H9 (cell line): ENCODE measurements around the gene SLC17A9. TPM values are rescaled to one million over a fixed set of nuclear protein-coding genes. Genes with fewer than 3 reads are reported as not detected.

Source experiments
- DNase-seq: peaks from one replicate; pipeline ENCODE4 v3.0.0-alpha.2; 2017
- H2AFZ ChIP-seq: one replicate; pipeline ENCODE4 v1.6.1; 2013; ENCODE audit warnings: mild to moderate bottlenecking, low read length, control low read depth, moderate library complexity
- H2AK5ac ChIP-seq: 2 replicates; pipeline ENCODE4 v1.6.1; 2013; ENCODE audit warnings: low read length, control low read depth, mixed read lengths; ENCODE audit not compliant: insufficient read length
- H2BK120ac ChIP-seq: one replicate; pipeline ENCODE4 v1.6.1; 2013; ENCODE audit warnings: low read depth, mild to moderate bottlenecking, low read length, control low read depth, inconsistent platforms; ENCODE audit not compliant: poor library complexity, severe bottlenecking
- H2BK12ac ChIP-seq: 2 replicates; pipeline ENCODE4 v1.6.1; 2013; ENCODE audit warnings: low read length, control low read depth, mixed read lengths, low read depth; ENCODE audit not compliant: insufficient read length
- H2BK15ac ChIP-seq: 2 replicates; pipeline ENCODE4 v1.6.1; 2013; ENCODE audit warnings: low read depth, low read length, control low read depth
- H2BK20ac ChIP-seq: one replicate; pipeline ENCODE4 v1.6.1; 2013; ENCODE audit warnings: low read depth, mild to moderate bottlenecking, low read length, control low read depth, inconsistent platforms; ENCODE audit not compliant: poor library complexity, severe bottlenecking
- H2BK5ac ChIP-seq: 2 replicates; pipeline ENCODE4 v1.6.1; 2013; ENCODE audit warnings: low read length, control low read depth, mixed read lengths; ENCODE audit not compliant: insufficient read length
- H3K14ac ChIP-seq: 2 replicates; pipeline ENCODE4 v1.6.1; 2013; ENCODE audit warnings: low read length, control low read depth; ENCODE audit not compliant: insufficient read depth
- H3K18ac ChIP-seq: 2 replicates; pipeline ENCODE4 v1.6.1; 2013; ENCODE audit warnings: low read depth, mild to moderate bottlenecking, mixed read lengths, low read length, control low read depth; ENCODE audit not compliant: insufficient read length
- H3K23ac ChIP-seq: 2 replicates; pipeline ENCODE4 v1.6.1; 2013; ENCODE audit warnings: low read length, control low read depth, mixed read lengths, low read depth; ENCODE audit not compliant: insufficient read length
- H3K23me2 ChIP-seq: 2 replicates; pipeline ENCODE4 v1.6.1; 2013; ENCODE audit warnings: low read depth, mild to moderate bottlenecking, mixed read lengths, low read length, control low read depth; ENCODE audit not compliant: insufficient read length, poor library complexity, severe bottlenecking
- H3K27ac ChIP-seq: 2 replicates; pipeline ENCODE4 v1.5.1; 2013; ENCODE audit warnings: low read length, control low read depth, mixed read lengths, low read depth; ENCODE audit not compliant: insufficient read length
- H3K27me3 ChIP-seq: 2 replicates; pipeline ENCODE4 v1.6.1; 2013; ENCODE audit warnings: low read length, control low read depth, inconsistent platforms; ENCODE audit not compliant: insufficient read depth
- H3K4ac ChIP-seq: 2 replicates; pipeline ENCODE4 v1.6.1; 2013; ENCODE audit warnings: low read depth, mild to moderate bottlenecking, control low read depth, inconsistent platforms, low read length, moderate library complexity
- H3K4me1 ChIP-seq: 2 replicates; pipeline ENCODE4 v1.6.1; 2013; ENCODE audit warnings: low read length, control low read depth, inconsistent platforms; ENCODE audit not compliant: insufficient read depth
- H3K4me2 ChIP-seq: 2 replicates; pipeline ENCODE4 v1.6.1; 2013; ENCODE audit warnings: low read length, control low read depth, mixed read lengths; ENCODE audit not compliant: insufficient read length, insufficient read depth
- H3K56ac ChIP-seq: 2 replicates; pipeline ENCODE4 v1.6.1; 2013; ENCODE audit warnings: low read depth, mild to moderate bottlenecking, mixed read lengths, low read length, control low read depth; ENCODE audit not compliant: insufficient read length
- H3K79me1 ChIP-seq: 2 replicates; pipeline ENCODE4 v1.6.1; 2013; ENCODE audit warnings: low read depth, mild to moderate bottlenecking, moderate library complexity, low read length, control low read depth, inconsistent platforms; ENCODE audit not compliant: insufficient read depth, poor library complexity, severe bottlenecking
- H3K79me2 ChIP-seq: 2 replicates; pipeline ENCODE4 v1.6.1; 2013; ENCODE audit warnings: low read length, control low read depth, inconsistent platforms; ENCODE audit not compliant: insufficient read depth
- H3K9ac ChIP-seq: 2 replicates; pipeline ENCODE4 v1.6.1; 2013; ENCODE audit warnings: low read length, control low read depth, mixed read lengths; ENCODE audit not compliant: insufficient read length; ENCODE audit errors: extremely low read depth
- H3K9me3 ChIP-seq: one replicate; pipeline ENCODE4 v1.6.1; 2013; ENCODE audit warnings: low read depth, low read length, inconsistent platforms; ENCODE audit not compliant: control insufficient read depth
- H3T11ph ChIP-seq: one replicate; pipeline ENCODE4 v1.6.1; 2013; ENCODE audit warnings: mild to moderate bottlenecking, low read length, control low read depth, inconsistent platforms
- H4K20me1 ChIP-seq: one replicate; pipeline ENCODE4 v1.6.1; 2013; ENCODE audit not compliant: control insufficient read depth, insufficient read length, insufficient read depth
- H4K5ac ChIP-seq: 2 replicates; pipeline ENCODE4 v1.6.1; 2013; ENCODE audit warnings: low read depth, mild to moderate bottlenecking, mixed read lengths, low read length, control low read depth; ENCODE audit not compliant: insufficient read length
- H4K8ac ChIP-seq: replicated peaks from 2 replicates; pipeline ENCODE4 v1.6.1; 2013; ENCODE audit warnings: low read length, control low read depth, mixed read lengths, low read depth; ENCODE audit not compliant: insufficient read length
- H4K91ac ChIP-seq: 2 replicates; pipeline ENCODE4 v1.6.1; 2013; ENCODE audit warnings: low read depth, mild to moderate bottlenecking, moderate library complexity, mixed read lengths, low read length, control low read depth; ENCODE audit not compliant: insufficient read length
- H3K27ac Mint-ChIP-seq, 3 experiments: 2 replicates in 2 of 3; 3 replicates in 1 of 3; pipeline ENCODE4 v1.8.0; 2020 to 2021; ENCODE audit warnings: mixed read lengths in 3 of 3, mild to moderate bottlenecking in 1 of 3, moderate library complexity in 1 of 3
- H3K27me3 Mint-ChIP-seq: 2 replicates; pipeline ENCODE4 v1.8.0; 2021; ENCODE audit warnings: low read depth, mild to moderate bottlenecking, moderate library complexity, mixed read lengths
- H3K36me3 Mint-ChIP-seq, 3 experiments: 2 replicates in 2 of 3; 3 replicates in 1 of 3; pipeline ENCODE4 v1.8.0; 2020 to 2021; ENCODE audit warnings: low read depth in 3 of 3, mixed read lengths in 3 of 3; ENCODE audit not compliant: insufficient read depth in 1 of 3
- H3K4me1 Mint-ChIP-seq, 2 experiments: 2 replicates each; pipeline ENCODE4 v1.8.0; 2020; ENCODE audit warnings: mixed read lengths in 2 of 2
- H3K4me3 Mint-ChIP-seq, 2 experiments: 2 replicates in 1 of 2; 3 replicates in 1 of 2; pipeline ENCODE4 v1.8.0; 2020 to 2021; ENCODE audit warnings: mild to moderate bottlenecking in 2 of 2, mixed read lengths in 2 of 2, moderate library complexity in 1 of 2
- H3K9me3 Mint-ChIP-seq, 2 experiments: 2 replicates in 1 of 2; 3 replicates in 1 of 2; pipeline ENCODE4 v1.8.0; 2020; ENCODE audit warnings: mild to moderate bottlenecking in 2 of 2, mixed read lengths in 2 of 2, moderate library complexity in 1 of 2
- WGBS: extraction: QIAGEN DNeasy Blood & Tissue Kit; methylation state at CpG from one replicate; pipeline ENCODE4 v1.1.7; 2013; ENCODE audit warnings: missing lambda C conversion rate, low lambda C conversion rate, mixed read lengths; ENCODE audit not compliant: insufficient read length; ENCODE audit errors: extremely low coverage; 5-methylcytosine and 5-hydroxymethylcytosine counted together
- total RNA-seq: library from RNA; stranded (reverse); gene quantifications from 2 replicates; pipeline ENCODE4 v1.2.1, GENCODE V29; 2021
- TF ChIP-seq, protein P1 (sequence below): fragments of 200-600 bp; sonication (generic); conservative IDR thresholded peaks from 3 replicates; pipeline ENCODE4 v1.8.0; 2021; ENCODE audit warnings: antibody characterized with exemption, mild to moderate bottlenecking

Gene SLC17A9
- total RNA-seq, 1 experiment from 2014 or later, result 20.9 TPM

DNA sequence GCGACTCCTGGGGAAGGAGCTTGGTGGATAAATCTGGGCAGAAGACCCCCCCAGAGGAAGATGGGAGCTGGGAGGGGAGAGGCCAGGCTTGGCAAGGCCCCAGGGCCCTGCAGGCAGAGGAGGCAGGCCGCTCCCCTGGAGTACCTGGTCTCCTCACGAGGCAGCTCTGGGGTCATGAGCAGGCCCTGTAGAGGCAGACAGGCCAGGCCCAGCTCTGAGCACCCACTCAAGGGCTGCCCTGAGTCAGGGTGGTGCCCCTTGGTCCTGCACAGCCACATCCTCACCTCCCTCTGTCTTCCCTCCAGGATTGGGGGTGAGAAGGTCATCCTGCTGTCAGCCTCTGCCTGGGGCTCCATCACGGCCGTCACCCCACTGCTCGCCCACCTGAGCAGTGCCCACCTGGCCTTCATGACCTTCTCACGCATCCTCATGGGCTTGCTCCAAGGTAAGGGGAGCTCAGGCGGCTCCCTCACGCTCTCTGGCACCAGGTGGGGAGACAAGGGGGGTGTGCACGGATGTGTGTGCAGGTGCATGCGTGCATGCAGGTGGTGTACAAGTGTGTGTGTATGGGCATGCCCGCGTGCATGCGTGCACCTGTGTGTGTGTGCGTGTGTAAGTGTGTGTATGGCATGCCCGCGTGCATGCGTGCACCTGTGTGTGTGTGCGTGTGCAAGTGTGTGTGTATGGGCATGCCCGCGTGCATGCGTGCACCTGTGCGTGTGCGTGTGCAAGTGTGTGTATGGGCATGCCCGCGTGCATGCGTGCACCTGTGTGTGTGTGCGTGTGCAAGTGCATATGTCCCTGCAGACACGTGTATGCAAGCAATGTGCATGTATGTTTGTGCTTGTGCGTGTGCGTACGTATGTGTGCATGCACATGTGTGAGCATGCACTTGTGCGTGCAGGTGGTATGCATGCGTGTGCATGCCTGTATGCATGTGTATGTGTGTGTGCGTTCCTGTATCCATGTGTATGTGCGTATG, 4.9 kb downstream of the SLC17A9 start:
- H2BK5ac ChIP-seq, result no peak overlapping the region
- H4K8ac ChIP-seq, result no peak overlapping the region
- H3K4me1 ChIP-seq, result peaks cover 3% of the 10 kb centered on the region; the same call in 1 of the 2 replicates
- peaks cover 7% of the 10 kb centered on the region for H3K23me2 ChIP-seq
- H3K14ac ChIP-seq, result no peak overlapping the region
- H3K79me1 ChIP-seq, result no peaks in the 10 kb centered on the region
- no peaks in the 10 kb centered on the region; the same call in 1 of the 2 replicates for H3K27me3 Mint-ChIP-seq
- H2BK120ac ChIP-seq, result no peak overlapping the region
- H3K9me3 Mint-ChIP-seq, result no peaks in the 10 kb centered on the region
- H3K4me3 Mint-ChIP-seq, result no peak overlapping the region; a peak in 1 of 5 replicates
- no peaks in the 10 kb centered on the region for H3K9me3 ChIP-seq
- peaks cover 11 to 28% of the 10 kb centered on the region in 2 experiments for H3K4me1 Mint-ChIP-seq
- no peaks in the 10 kb centered on the region for H4K20me1 ChIP-seq
- H3K27ac ChIP-seq, result no peak overlapping the region
- H2AK5ac ChIP-seq, result no peak overlapping the region
- H2AFZ ChIP-seq, result no peak overlapping the region
- H3K9ac ChIP-seq, result no peak overlapping the region
- no peak overlapping the region for H3K18ac ChIP-seq
- H3K27me3 ChIP-seq, result no peaks in the 10 kb centered on the region
- H4K91ac ChIP-seq, result no peak overlapping the region
- H2BK20ac ChIP-seq, result no peak overlapping the region
- no peak overlapping the region for H3K23ac ChIP-seq
- no peaks in the 10 kb centered on the region; the same call in 1 of the 2 replicates for H3K79me2 ChIP-seq
- no peak overlapping the region for H4K5ac ChIP-seq
- no peak overlapping the region for H2BK15ac ChIP-seq
- H3K4me2 ChIP-seq, result no peak overlapping the region
- TF ChIP-seq, protein P1, sequence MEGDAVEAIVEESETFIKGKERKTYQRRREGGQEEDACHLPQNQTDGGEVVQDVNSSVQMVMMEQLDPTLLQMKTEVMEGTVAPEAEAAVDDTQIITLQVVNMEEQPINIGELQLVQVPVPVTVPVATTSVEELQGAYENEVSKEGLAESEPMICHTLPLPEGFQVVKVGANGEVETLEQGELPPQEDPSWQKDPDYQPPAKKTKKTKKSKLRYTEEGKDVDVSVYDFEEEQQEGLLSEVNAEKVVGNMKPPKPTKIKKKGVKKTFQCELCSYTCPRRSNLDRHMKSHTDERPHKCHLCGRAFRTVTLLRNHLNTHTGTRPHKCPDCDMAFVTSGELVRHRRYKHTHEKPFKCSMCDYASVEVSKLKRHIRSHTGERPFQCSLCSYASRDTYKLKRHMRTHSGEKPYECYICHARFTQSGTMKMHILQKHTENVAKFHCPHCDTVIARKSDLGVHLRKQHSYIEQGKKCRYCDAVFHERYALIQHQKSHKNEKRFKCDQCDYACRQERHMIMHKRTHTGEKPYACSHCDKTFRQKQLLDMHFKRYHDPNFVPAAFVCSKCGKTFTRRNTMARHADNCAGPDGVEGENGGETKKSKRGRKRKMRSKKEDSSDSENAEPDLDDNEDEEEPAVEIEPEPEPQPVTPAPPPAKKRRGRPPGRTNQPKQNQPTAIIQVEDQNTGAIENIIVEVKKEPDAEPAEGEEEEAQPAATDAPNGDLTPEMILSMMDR, result no peak
- no CpG with 5 or more reads among the region's 36 CpGs for WGBS
- H3T11ph ChIP-seq, result no peak overlapping the region
- H3K36me3 Mint-ChIP-seq, result peaks cover 2 to 10% (median 7%) of the 10 kb centered on the region in 3 experiments; a peak in 4 of 7 replicates
- DNase-seq, result no peak
- H3K56ac ChIP-seq, result no peak overlapping the region
- H3K27ac Mint-ChIP-seq, result peak overlapping the region in 1 of 3 experiments; percentile 44; a peak in 1 of 7 replicates
- H2BK12ac ChIP-seq, result no peak overlapping the region
- no peak overlapping the region for H3K4ac ChIP-seq
